HG03565 (cell line): ENCODE data around the gene FMNL2.
A peak's percentile ranks its signal among the peaks of the same experiment; 100 is the strongest.
"Not testable (repeated sequence)": the region's sequence is repeated elsewhere in the genome, so short reads cannot be mapped to it uniquely, and the experiment has no call there.

ENCODE experiments used
- ATAC-seq: cut with Tn5 transposase; IDR thresholded peaks from one replicate; pipeline ENCODE4 v1.9.1; 2021; ENCODE audit warnings: mild to moderate bottlenecking, moderate library complexity; ENCODE audit not compliant: unreplicated experiment

Gene FMNL2

GRCh38 chr2:152335016-152335725 is at the start of gene FMNL2:
Gene FMNL2, plus strand, starts transcription at chr2:152335174.
- ATAC-seq, result peak; percentile 81

GRCh38 chr2:152292991-152293390 is 42.0 kb upstream of the FMNL2 start:
- no peak for ATAC-seq

- ATAC-seq, result no peak
Measured at GRCh38 chr2:152297715-152298114, 37.3 kb upstream of the FMNL2 start.

- no peak for ATAC-seq
Measured at GRCh38 chr2:152298754-152299153, 36.2 kb upstream of the FMNL2 start.

- ATAC-seq, result no peak
Measured at GRCh38 chr2:152301131-152301530, 33.8 kb upstream of the FMNL2 start.

- ATAC-seq, result no peak
Measured at GRCh38 chr2:152303951-152304350, 31.0 kb upstream of the FMNL2 start.

- no peak for ATAC-seq
Measured at GRCh38 chr2:152304836-152305235, 30.1 kb upstream of the FMNL2 start.

- ATAC-seq, result no peak
Measured at GRCh38 chr2:152307863-152308262, 27.1 kb upstream of the FMNL2 start.

GRCh38 chr2:152309352-152310214 is 25.4 kb upstream of the FMNL2 start:
- no peak for ATAC-seq

GRCh38 chr2:152319822-152320570 is 15.0 kb upstream of the FMNL2 start:
- no peak for ATAC-seq

- ATAC-seq, result no peak
Measured at GRCh38 chr2:152320814-152321213, 14.2 kb upstream of the FMNL2 start.

- no peak for ATAC-seq
Measured at GRCh38 chr2:152322222-152322621, 12.8 kb upstream of the FMNL2 start.

- not testable (repeated sequence) for ATAC-seq
Measured at GRCh38 chr2:152325126-152325525, 9.8 kb upstream of the FMNL2 start.

GRCh38 chr2:152326710-152327109 is 8.3 kb upstream of the FMNL2 start:
- ATAC-seq, result no peak

- no peak for ATAC-seq
Measured at GRCh38 chr2:152328013-152328412, 7.0 kb upstream of the FMNL2 start.

GRCh38 chr2:152330235-152330866 is 4.6 kb upstream of the FMNL2 start:
- ATAC-seq, result no peak

GRCh38 chr2:152334701-152335015 is 316 bp upstream of the FMNL2 start:
- ATAC-seq, result no peak

- no peak for ATAC-seq
Measured at GRCh38 chr2:152335726-152336118, 748 bp downstream of the FMNL2 start.

- no peak for ATAC-seq
Measured at GRCh38 chr2:152336119-152336853, 1.3 kb downstream of the FMNL2 start.

- no peak for ATAC-seq
Measured at GRCh38 chr2:152336854-152337510, 2.0 kb downstream of the FMNL2 start.
